ENCODE data around the gene SIL1. TPM values are rescaled to one million over a fixed set of nuclear protein-coding genes. Genes with fewer than 3 reads are reported as not detected.

SIL1 gene
- total and polyA plus RNA-seq, 2 of the 4 experiments (the other 2 are of a cell fraction) = 56.1 to 66.0 TPM

DNA sequence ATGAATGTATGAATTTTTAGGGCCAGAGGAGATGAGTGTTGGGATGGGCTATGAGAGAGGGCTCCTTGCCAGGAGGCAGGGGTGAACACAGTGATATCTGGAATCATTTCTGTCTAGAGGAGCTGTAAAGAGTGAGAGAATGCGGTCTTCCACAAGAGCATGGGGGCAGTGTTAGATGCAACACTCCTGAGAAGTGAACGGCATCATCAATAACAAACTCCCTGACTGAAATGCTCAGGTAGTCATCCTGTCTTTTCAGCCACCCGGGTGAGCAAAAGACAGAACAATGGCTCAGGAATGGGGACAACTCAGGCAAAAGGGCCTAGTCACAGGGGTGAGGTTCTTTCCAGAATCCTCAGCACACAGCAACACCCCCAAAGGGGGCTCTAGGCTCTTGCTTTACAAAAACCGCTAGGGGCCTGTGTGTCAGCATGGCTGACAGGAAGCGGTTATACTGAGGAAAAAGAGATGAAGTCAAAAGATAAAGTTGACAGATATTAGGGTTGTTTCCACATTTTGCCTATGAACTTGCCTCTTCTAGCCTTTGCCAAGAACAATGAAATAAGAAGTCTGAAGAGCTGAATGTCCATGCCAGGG lies 218.4 kb downstream of the SIL1 start:
- DNase-seq (no peak), ATAC-seq (ENCODE audit: low read depth) (no peak)
- no peak overlapping the region for H2BK5ac ChIP-seq (ENCODE audit: low read depth, low read length, poor library complexity, severe bottlenecking)
- no peak overlapping the region for H2AK9ac ChIP-seq (replicated peaks; ENCODE audit: low read depth, low read length, poor library complexity)
- H2AK5ac ChIP-seq (ENCODE audit: low read depth, low read length) = no peak overlapping the region; the same call in 1 of the 2 replicates
- no peaks in the 10 kb centered on the region for H3K27me3 ChIP-seq (ENCODE audit: control insufficient read depth, insufficient read depth, low read length)
- POLR2A ChIA-PET (ENCODE audit: unreplicated experiment) = no interaction called here
- no peak overlapping the region for H4K5ac ChIP-seq (ENCODE audit: low read depth, low read length)
- no TSS peak for BruUV-seq (replicated peaks)
- no peaks in the 10 kb centered on the region for H3K36me3 ChIP-seq (ENCODE audit: control insufficient read depth, insufficient read depth, low read length)
- TF ChIP-seq CTCF (conservative IDR thresholded peaks at IDR 0.05; ENCODE audit: low read depth, low read length) = no peak
- no peak for TF ChIP-seq BHLHE40 (IDR thresholded peaks at IDR 0.05; ENCODE audit: low read depth, low read length)
- no peak for TF ChIP-seq MAZ (IDR thresholded peaks at IDR 0.05; ENCODE audit: borderline replicate concordance, low read depth, low read length)
- TF ChIP-seq FOS (IDR thresholded peaks at IDR 0.05; ENCODE audit: low read depth, low read length) = no peak
- no peak for TF ChIP-seq SMC3 (IDR thresholded peaks at IDR 0.05; ENCODE audit: low read depth, low read length)
- H3K9ac ChIP-seq (ENCODE audit: low read depth, low read length) = no peak overlapping the region
- H3K4me2 ChIP-seq (ENCODE audit: low read depth, low read length) = no peak overlapping the region
- dilution Hi-C loops (cut with HindIII; ENCODE audit: low sequenced_read_pairs, unreplicated experiment) (no loop called here), intact Hi-C loops (cut with micrococcal nuclease) (no loop called here), in situ Hi-C loops (cut with MboI; ENCODE audit: low sequenced_read_pairs) (no loop called here)
- no peaks in the 10 kb centered on the region for H3K9me3 ChIP-seq (ENCODE audit: control insufficient read depth, insufficient read depth, low read length)
- H4K20me1 ChIP-seq (ENCODE audit: insufficient read depth, low read length) = no peaks in the 10 kb centered on the region
- CTCF ChIA-PET = interaction anchor here (0.9 kb wide), 1 partner anchor 59 kb away, joined by 3 read pairs; no protein-coding TSS in a partner anchor
- H3K14ac ChIP-seq (replicated peaks; ENCODE audit: low read depth, low read length) = no peak overlapping the region
- no peak overlapping the region for H4K8ac ChIP-seq (ENCODE audit: low read depth in 2 of 2, low read length in 2 of 2)
- H4K91ac ChIP-seq (ENCODE audit: insufficient read depth, low read depth, low read length) = no peak overlapping the region
- H3K18ac ChIP-seq (ENCODE audit: low read depth, low read length) = no peak overlapping the region
- H2BK120ac ChIP-seq (ENCODE audit: low read depth, low read length) = no peak overlapping the region
- H2BK20ac ChIP-seq (ENCODE audit: low read depth, low read length) = 0 out of 2 replicates have a peak overlapping the region, but pooled peaks have one; percentile 1
- H3K79me1 ChIP-seq (ENCODE audit: low read depth in 1 of 2, low read length in 2 of 2) = peaks cover 0 to 8% of the 10 kb centered on the region in 2 experiments; a peak in 1 of 4 replicates
- peaks cover 23% of the 10 kb centered on the region for H3K9me1 ChIP-seq (ENCODE audit: insufficient read depth, low read length)
- WGBS, 2 experiments (ENCODE audit: extremely low coverage in 2 of 2, insufficient read length in 1 of 2) = 100% methylated on average over 1 of the region's 5 CpGs; no CpG with 5 or more reads in 1 of the 2 experiments
- no peak overlapping the region for H2AFZ ChIP-seq (replicated peaks; ENCODE audit: low read length, poor library complexity)
- H3K4me3 ChIP-seq (ENCODE audit: insufficient read depth, low read depth, low read length) = no peak overlapping the region
- peaks cover 8% of the 10 kb centered on the region for H3K4me1 ChIP-seq (ENCODE audit: control insufficient read depth, insufficient read depth, low read length)
- no peak overlapping the region for H3K23ac ChIP-seq (ENCODE audit: low read depth, low read length)
- no peak overlapping the region for H3K56ac ChIP-seq (ENCODE audit: extremely low read depth, insufficient read depth, low read length)
- H3K4ac ChIP-seq (ENCODE audit: low read depth, low read length) = peak overlapping the region; percentile 3; the same call in 1 of the 2 replicates
- H2BK15ac ChIP-seq (ENCODE audit: low read depth, low read length) = no peak overlapping the region
- no peak overlapping the region for H3K27ac ChIP-seq (ENCODE audit: insufficient read depth, low read length)
